H1 (cell line): ENCODE results near the gene KCTD17. TPM values are rescaled to one million over a fixed set of nuclear protein-coding genes. Genes with fewer than 3 reads are reported as not detected.

Experiments used
- CTCF ChIA-PET: fragments of 300-600 bp; sonication (Branson Sonifier 250); formaldehyde crosslinking; loops from one replicate; lab custom pipeline; 2021; ENCODE audit not compliant: partially characterized antibody; lab: Charles Lee
- POLR2A ChIA-PET: fragments of 300-600 bp; sonication (Branson Sonifier 250); formaldehyde crosslinking; loops from one replicate; lab custom pipeline; 2021; ENCODE audit warnings: inconsistent platforms; ENCODE audit not compliant: partially characterized antibody; lab: Charles Lee
- DNase-seq, 2 experiments: peaks; one replicate each; pipeline versions ENCODE4 v3.0.0 to v3.0.0-alpha.2; 2010 to 2022; ENCODE audit warnings: low spot score in 2 of 2, low read depth in 1 of 2, mixed read lengths in 1 of 2
- FAIRE-seq: peaks from 2 replicates; lab custom pipeline; 2011; peaks lifted over from hg19 to GRCh38; lab: Jason Lieb, UNC
- H2AFZ ChIP-seq: 2 replicates; pipeline ENCODE4 v1.8.1; 2012; ENCODE audit warnings: low read length, inconsistent platforms
- H2AK5ac ChIP-seq: 2 replicates; pipeline ENCODE4 v1.6.1; 2013; ENCODE audit warnings: low read depth, low read length
- H2BK120ac ChIP-seq: replicated peaks from 2 replicates; pipeline ENCODE3; 2013; ENCODE audit warnings: low read depth, low read length, inconsistent platforms
- H2BK12ac ChIP-seq: 2 replicates; pipeline ENCODE4 v1.6.1; 2013; ENCODE audit warnings: low read depth, low read length
- H2BK15ac ChIP-seq: 2 replicates; pipeline ENCODE4 v1.6.1; 2013; ENCODE audit warnings: low read length
- H2BK20ac ChIP-seq: 2 replicates; pipeline ENCODE4 v1.6.1; 2013; ENCODE audit warnings: low read length
- H2BK5ac ChIP-seq: 2 replicates; pipeline ENCODE4 v1.6.1; 2013; ENCODE audit warnings: low read depth, low read length
- H3K14ac ChIP-seq: 2 replicates; pipeline ENCODE4 v1.6.1; 2013; ENCODE audit warnings: inconsistent platforms; ENCODE audit not compliant: insufficient read length
- H3K18ac ChIP-seq: 2 replicates; pipeline ENCODE4 v1.6.1; 2013; ENCODE audit warnings: low read length; ENCODE audit errors: extremely low read depth
- H3K23ac ChIP-seq: 2 replicates; pipeline ENCODE4 v1.6.1; 2013; ENCODE audit warnings: inconsistent platforms; ENCODE audit not compliant: insufficient read length
- H3K23me2 ChIP-seq: 2 replicates; pipeline ENCODE4 v1.6.1; 2013; ENCODE audit warnings: low read depth, low read length
- H3K27ac ChIP-seq: 2 replicates; pipeline ENCODE4 v1.6.1; 2011; ENCODE audit warnings: low read depth, low read length, inconsistent platforms
- H3K27me3 ChIP-seq, 4 experiments: replicated peaks in 1 of 4; 1 replicate in 1 of 4; 2 replicates in 3 of 4; pipeline versions ENCODE4 v1.6.1 to v1.8.1; 2011 to 2013; ENCODE audit warnings: low read length in 3 of 4, mild to moderate bottlenecking in 3 of 4, inconsistent platforms in 2 of 4, mixed read lengths in 2 of 4, moderate library complexity in 1 of 4; ENCODE audit not compliant: control insufficient read depth in 3 of 4, insufficient read depth in 3 of 4; ENCODE audit errors: extremely low read depth in 1 of 4
- H3K36me3 ChIP-seq, 4 experiments: 2 replicates each; pipeline versions ENCODE4 v1.6.1 to v1.8.1; 2011 to 2013; ENCODE audit warnings: mild to moderate bottlenecking in 4 of 4, low read length in 3 of 4, moderate library complexity in 2 of 4, control low read depth in 1 of 4, inconsistent platforms in 1 of 4; ENCODE audit not compliant: insufficient read depth in 4 of 4, control insufficient read depth in 2 of 4
- H3K4ac ChIP-seq: replicated peaks from 2 replicates; pipeline ENCODE3; 2013; ENCODE audit warnings: low read length, low read depth, mixed read lengths, inconsistent platforms; ENCODE audit not compliant: insufficient read length
- H3K4me1 ChIP-seq, 4 experiments: replicated peaks in 1 of 4; 1 replicate in 1 of 4; 2 replicates in 3 of 4; pipeline versions ENCODE4 v1.6.1 to v1.8.1; 2011 to 2013; ENCODE audit warnings: low read length in 3 of 4, inconsistent platforms in 2 of 4, mixed read lengths in 1 of 4; ENCODE audit not compliant: insufficient read depth in 4 of 4, control insufficient read depth in 3 of 4
- H3K4me2 ChIP-seq, 2 experiments: 2 replicates each; pipeline versions ENCODE4 v1.6.1 to v1.8.1; 2011 to 2013; ENCODE audit warnings: low read depth in 2 of 2, low read length in 2 of 2, control low read depth in 1 of 2, inconsistent platforms in 1 of 2, mild to moderate bottlenecking in 1 of 2; ENCODE audit not compliant: insufficient read depth in 1 of 2
- H3K4me3 ChIP-seq, 4 experiments: fragments of 200-600, 300-600 bp in 1 of 4; sonication (generic), shearing (Covaris generic), sonication (Bioruptor Twin) in 1 of 4; 2 replicates each; pipeline versions ENCODE4 v1.5.1 to v1.8.1; 2011 to 2016; ENCODE audit warnings: low read length in 4 of 4, low read depth in 3 of 4, control low read depth in 2 of 4, inconsistent platforms in 2 of 4, mild to moderate bottlenecking in 2 of 4, mixed read lengths in 1 of 4, moderate library complexity in 1 of 4; ENCODE audit not compliant: insufficient read depth in 2 of 4; ENCODE audit errors: extremely low read depth in 1 of 4
- H3K56ac ChIP-seq: replicated peaks from 2 replicates; pipeline ENCODE3; 2013; ENCODE audit warnings: low read depth, mild to moderate bottlenecking, mixed read lengths, low read length, inconsistent platforms; ENCODE audit not compliant: insufficient read length
- H3K79me1 ChIP-seq: 2 replicates; pipeline ENCODE4 v1.6.1; 2013; ENCODE audit warnings: low read depth, low read length, control low read depth
- H3K79me2 ChIP-seq, 2 experiments: 2 replicates each; pipeline versions ENCODE4 v1.6.1 to v1.8.1; 2012 to 2013; ENCODE audit warnings: low read length in 2 of 2, mild to moderate bottlenecking in 2 of 2, inconsistent platforms in 1 of 2; ENCODE audit not compliant: insufficient read depth in 2 of 2, control insufficient read depth in 1 of 2
- H3K9ac ChIP-seq, 4 experiments: replicated peaks in 1 of 4; 1 replicate in 1 of 4; 2 replicates in 3 of 4; pipeline versions ENCODE4 v1.6.1 to v1.8.1; 2011 to 2013; ENCODE audit warnings: low read depth in 3 of 4, low read length in 3 of 4, control low read depth in 2 of 4, mild to moderate bottlenecking in 2 of 4, moderate library complexity in 2 of 4, inconsistent platforms in 1 of 4; ENCODE audit errors: extremely low read depth in 1 of 4
- H3K9me3 ChIP-seq, 2 experiments: 2 replicates each; pipeline versions ENCODE4 v1.6.1 to v1.8.1; 2012 to 2013; ENCODE audit warnings: mild to moderate bottlenecking in 2 of 2, moderate library complexity in 2 of 2, control low read depth in 1 of 2, inconsistent platforms in 1 of 2, low read depth in 1 of 2, low read length in 1 of 2, mixed read lengths in 1 of 2; ENCODE audit not compliant: insufficient read depth in 2 of 2
- H4K20me1 ChIP-seq, 2 experiments: replicated peaks in 1 of 2; 2 replicates each; pipeline versions ENCODE3 to v1.8.1; 2011 to 2013; ENCODE audit warnings: inconsistent platforms in 2 of 2, low read length in 2 of 2, mild to moderate bottlenecking in 1 of 2; ENCODE audit not compliant: insufficient read depth in 2 of 2, control insufficient read depth in 1 of 2
- H4K5ac ChIP-seq: 2 replicates; pipeline ENCODE4 v1.6.1; 2013; ENCODE audit warnings: low read length, low read depth, mixed read lengths, inconsistent platforms; ENCODE audit not compliant: insufficient read length
- H4K8ac ChIP-seq: 2 replicates; pipeline ENCODE4 v1.8.0; 2013; ENCODE audit warnings: mild to moderate bottlenecking, moderate library complexity, low read length, inconsistent platforms; ENCODE audit not compliant: insufficient read depth; ENCODE audit errors: extremely low read depth
- H4K91ac ChIP-seq: replicated peaks from 2 replicates; pipeline ENCODE3; 2013; ENCODE audit warnings: low read length, mixed read lengths, inconsistent platforms; ENCODE audit not compliant: insufficient read length
- CREB1 ChIP-seq: IDR thresholded peaks from 2 replicates; pipeline ENCODE4 v1.6.1; 2012; ENCODE audit warnings: inconsistent platforms
- EP300 ChIP-seq, 2 experiments: IDR thresholded peaks; 1 replicate in 1 of 2; 2 replicates in 1 of 2; pipeline ENCODE4 v1.6.1; 2011 to 2012; ENCODE audit warnings: low read depth in 2 of 2, low read length in 2 of 2, mild to moderate bottlenecking in 2 of 2, borderline replicate concordance in 1 of 2, inconsistent platforms in 1 of 2, moderate library complexity in 1 of 2
- KDM4A ChIP-seq: IDR thresholded peaks from one replicate; pipeline ENCODE4 v1.7.1; 2012; ENCODE audit warnings: low read depth, mild to moderate bottlenecking, moderate library complexity, low read length, inconsistent platforms; ENCODE audit not compliant: severe bottlenecking
- NRF1 ChIP-seq: IDR thresholded peaks from 2 replicates; pipeline ENCODE4 v1.6.1; 2011; ENCODE audit warnings: mild to moderate bottlenecking, low read depth, low read length, improper control_type of control experiment
- RAD21 ChIP-seq, 2 experiments: IDR thresholded peaks in 1 of 2; conservative IDR thresholded peaks in 1 of 2; 2 replicates each; pipeline ENCODE4 v1.6.1; 2011; ENCODE audit warnings: low read depth in 2 of 2, low read length in 2 of 2, improper control_type of control experiment in 1 of 2, inconsistent platforms in 1 of 2, mild to moderate bottlenecking in 1 of 2, moderate library complexity in 1 of 2
- SRF ChIP-seq: IDR thresholded peaks from 2 replicates; pipeline ENCODE4 v1.6.1; 2011; ENCODE audit warnings: mild to moderate bottlenecking, low read depth, low read length, moderate library complexity
- SUZ12 ChIP-seq: fragments of 200-600 bp; sonication (generic); IDR thresholded peaks from 2 replicates; pipeline ENCODE4 v1.6.1; 2012; ENCODE audit warnings: mild to moderate bottlenecking, inconsistent platforms, low read length, moderate library complexity, mixed read lengths
- WGBS, 2 experiments: shearing (Covaris generic) in 1 of 2; methylation state at CpG; one replicate each; pipeline versions ENCODE4 v1.1.6 to v1.1.7; 2013 to 2015; ENCODE audit warnings: low lambda C conversion rate in 2 of 2, mixed read lengths in 2 of 2, inconsistent platforms in 1 of 2, low coverage in 1 of 2, missing lambda C conversion rate in 1 of 2; ENCODE audit not compliant: insufficient replicate concordance in 2 of 2, insufficient coverage in 1 of 2, insufficient read length in 1 of 2; ENCODE audit errors: extremely low coverage in 1 of 2, missing lambda C conversion rate in 1 of 2; 5-methylcytosine and 5-hydroxymethylcytosine counted together
- polyA plus RNA-seq, 7 experiments: library from polyadenylated mRNA; depleted of rRNA in 3 of 7; stranded (reverse) in 5 of 7; unstranded in 2 of 7; fragments of >200 nt in 5 of 7; fragments of 200-250 nt in 2 of 7; gene quantifications; 1 replicate in 5 of 7; 2 replicates in 1 of 7; 4 replicates in 1 of 7; pipeline versions ENCODE4 v1.2.1 to v1.2.3, GENCODE V29; 2011 to 2013; ENCODE audit warnings: missing spikeins in 2 of 7, mixed read lengths in 2 of 7
- total RNA-seq: library from RNA; stranded (reverse); fragmentation: NEBNext Ultra II Directional; extraction: Animal tissue kit (Norgen Biotek cat#: 25700); gene quantifications from 2 replicates; pipeline ENCODE4 v1.2.1, GENCODE V29; 2021
- TF ChIP-seq, protein P1 (sequence below): IDR thresholded peaks from 2 replicates; pipeline ENCODE4 v1.6.1; 2012; ENCODE audit warnings: low read length, inconsistent platforms

Gene KCTD17
- total and polyA plus RNA-seq, 2 of the 8 experiments (the other 6 are each of a cell fraction or from before 2014, with no cell fraction given), result 39.4 to 44.0 TPM

DNA sequence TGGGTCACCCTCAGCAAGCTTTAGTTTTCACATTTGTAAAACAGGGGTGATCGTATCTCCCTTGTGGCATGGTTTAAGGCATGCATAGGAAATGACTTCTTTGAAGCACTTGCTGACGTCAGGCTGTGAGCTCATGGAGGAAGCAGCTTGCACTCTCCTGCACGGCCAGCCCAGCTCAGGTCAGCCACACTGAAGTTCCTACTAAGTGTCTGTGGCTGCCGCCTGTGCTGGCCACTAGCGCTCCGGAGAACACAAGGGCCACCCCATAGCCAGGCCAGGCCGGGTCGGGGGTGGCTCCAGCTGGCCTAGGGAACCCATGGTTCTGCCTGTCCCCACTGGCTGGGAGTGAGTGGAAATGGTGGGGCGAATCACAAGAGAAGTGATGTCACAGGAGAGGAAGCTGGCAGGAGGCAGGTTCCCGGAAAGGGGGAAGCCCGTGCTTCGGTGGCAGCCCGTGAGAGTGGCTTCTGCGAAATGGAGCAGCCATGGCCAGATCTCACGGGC lies 28.2 kb downstream of the KCTD17 start:
- CTCF ChIA-PET, result interaction anchor here (0.8 to 2.6 kb wide), 15 partner anchors 9 to 161 kb away, joined by 3 to 24 read pairs (median 3); no protein-coding TSS in a partner anchor
- Histone ChIP-seq H3K4me2 (no peak overlapping the region), H4K8ac (no peak overlapping the region), H3K4me3 (no peak overlapping the region), H3K9me3 (no peaks in the 10 kb centered on the region), H3K56ac (no peak overlapping the region), H2AFZ (no peak overlapping the region), H3K14ac (no peak overlapping the region), H2BK15ac (no peak overlapping the region), H4K20me1 (peaks cover 0 to 2% of the 10 kb centered on the region in 2 experiments), H2BK20ac (no peak overlapping the region), H3K9ac (no peak overlapping the region), H3K4ac (no peak overlapping the region), H3K36me3 (no peaks in the 10 kb centered on the region), H3K79me2 (no peaks in the 10 kb centered on the region), H3K27ac (no peak overlapping the region), H2BK120ac (no peak overlapping the region), H3K4me1 (peaks cover 0 to 3% (median under 1%) of the 10 kb centered on the region in 4 experiments; a peak in 3 of 7 replicates), H3K23ac (no peak overlapping the region), H2BK12ac (no peak overlapping the region), H3K18ac (no peak overlapping the region), H2AK5ac (no peak overlapping the region; the same call in 1 of the 2 replicates), H2BK5ac (no peak overlapping the region), H3K23me2 (no peaks in the 10 kb centered on the region), H3K27me3 (peaks cover 0 to 21% (median 11%) of the 10 kb centered on the region in 4 experiments; a peak in 5 of 7 replicates), H4K5ac (no peak overlapping the region), H4K91ac (no peak overlapping the region), H3K79me1 (no peaks in the 10 kb centered on the region)
- no peak for FAIRE-seq
- POLR2A ChIA-PET, result interaction anchor here (1.0 to 1.5 kb wide), 2 partner anchors 10 to 59 kb away, joined by 3 to 4 read pairs; no protein-coding TSS in a partner anchor
- TF ChIP-seq KDM4A, result no peak
- no peak for TF ChIP-seq NRF1
- no peak for TF ChIP-seq RAD21 (IDR thresholded peaks at IDR 0.05 in 1 of 2, conservative IDR thresholded peaks at IDR 0.05 in 1 of 2; ENCODE audit: low read depth in 2 of 2, low read length in 2 of 2)
- TF ChIP-seq CREB1, result peak; percentile 65
- TF ChIP-seq, protein P1, sequence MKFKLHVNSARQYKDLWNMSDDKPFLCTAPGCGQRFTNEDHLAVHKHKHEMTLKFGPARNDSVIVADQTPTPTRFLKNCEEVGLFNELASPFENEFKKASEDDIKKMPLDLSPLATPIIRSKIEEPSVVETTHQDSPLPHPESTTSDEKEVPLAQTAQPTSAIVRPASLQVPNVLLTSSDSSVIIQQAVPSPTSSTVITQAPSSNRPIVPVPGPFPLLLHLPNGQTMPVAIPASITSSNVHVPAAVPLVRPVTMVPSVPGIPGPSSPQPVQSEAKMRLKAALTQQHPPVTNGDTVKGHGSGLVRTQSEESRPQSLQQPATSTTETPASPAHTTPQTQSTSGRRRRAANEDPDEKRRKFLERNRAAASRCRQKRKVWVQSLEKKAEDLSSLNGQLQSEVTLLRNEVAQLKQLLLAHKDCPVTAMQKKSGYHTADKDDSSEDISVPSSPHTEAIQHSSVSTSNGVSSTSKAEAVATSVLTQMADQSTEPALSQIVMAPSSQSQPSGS, result no peak
- TF ChIP-seq SRF, result no peak
- no peak for TF ChIP-seq SUZ12
- TF ChIP-seq EP300 (IDR thresholded peaks at IDR 0.05; ENCODE audit: borderline replicate concordance in 1 of 2, low read depth in 2 of 2, low read length in 2 of 2), result no peak
- DNase-seq, result no peak
- 78% methylated on average over 15 of the region's 15 CpGs; no CpG with 5 or more reads in 1 of the 2 experiments for WGBS, 2 experiments
